Measurements from ENCODE around the gene COL4A6. TPM values are rescaled to one million over a fixed set of nuclear protein-coding genes. Genes with fewer than 3 reads are reported as not detected.

Gene COL4A6
- total RNA-seq, 1 donor from 2014 or later: 40.5 TPM

- Histone ChIP-seq H3K79me2 (ENCODE audit: low read depth) (peaks cover 80% of the 10 kb centered on the region), H2AFZ (replicated peaks) (no peak overlapping the region), H3K9me3 (ENCODE audit: low read depth) (peaks cover 9% of the 10 kb centered on the region), H3K4me2 (peak overlapping the region; percentile 91), H3K27me3 (no peaks in the 10 kb centered on the region), H3K36me3 (peaks cover 10% of the 10 kb centered on the region), H4K20me1 (ENCODE audit: low read depth) (no peaks in the 10 kb centered on the region), H3K4me3 (peak overlapping the region; percentile 84), H3K27ac (no peak overlapping the region), H3K9ac (no peak overlapping the region), H3K4me1 (peaks cover 9% of the 10 kb centered on the region), H3F3A (ENCODE audit: low read depth) (peaks cover 30% of the 10 kb centered on the region)
- no peak for TF ChIP-seq EZH2 (IDR thresholded peaks at IDR 0.05)
- TF ChIP-seq EZH2phosphoT487 (IDR thresholded peaks at IDR 0.05): no peak
- TF ChIP-seq, protein P1, sequence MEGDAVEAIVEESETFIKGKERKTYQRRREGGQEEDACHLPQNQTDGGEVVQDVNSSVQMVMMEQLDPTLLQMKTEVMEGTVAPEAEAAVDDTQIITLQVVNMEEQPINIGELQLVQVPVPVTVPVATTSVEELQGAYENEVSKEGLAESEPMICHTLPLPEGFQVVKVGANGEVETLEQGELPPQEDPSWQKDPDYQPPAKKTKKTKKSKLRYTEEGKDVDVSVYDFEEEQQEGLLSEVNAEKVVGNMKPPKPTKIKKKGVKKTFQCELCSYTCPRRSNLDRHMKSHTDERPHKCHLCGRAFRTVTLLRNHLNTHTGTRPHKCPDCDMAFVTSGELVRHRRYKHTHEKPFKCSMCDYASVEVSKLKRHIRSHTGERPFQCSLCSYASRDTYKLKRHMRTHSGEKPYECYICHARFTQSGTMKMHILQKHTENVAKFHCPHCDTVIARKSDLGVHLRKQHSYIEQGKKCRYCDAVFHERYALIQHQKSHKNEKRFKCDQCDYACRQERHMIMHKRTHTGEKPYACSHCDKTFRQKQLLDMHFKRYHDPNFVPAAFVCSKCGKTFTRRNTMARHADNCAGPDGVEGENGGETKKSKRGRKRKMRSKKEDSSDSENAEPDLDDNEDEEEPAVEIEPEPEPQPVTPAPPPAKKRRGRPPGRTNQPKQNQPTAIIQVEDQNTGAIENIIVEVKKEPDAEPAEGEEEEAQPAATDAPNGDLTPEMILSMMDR (IDR thresholded peaks at IDR 0.05): no peak
- DNase-seq (ENCODE audit: low spot score): no peak
- H3K27ac Mint-ChIP-seq: no peak overlapping the region
- peak overlapping the region; percentile 100 for H3K4me3 Mint-ChIP-seq
- peaks cover 31% of the 10 kb centered on the region for H3K9me3 Mint-ChIP-seq
- H3K36me3 Mint-ChIP-seq: peaks cover 38% of the 10 kb centered on the region
- H3K4me1 Mint-ChIP-seq: peaks cover 23% of the 10 kb centered on the region
- H3K27me3 Mint-ChIP-seq (ENCODE audit: insufficient read depth, low read depth): peaks cover 5% of the 10 kb centered on the region
Observed at GRCh38 chrX:108442901-108443464, 4.8 kb upstream of the COL4A6 start.

GRCh38 chrX:108439961-108440696 is 1.9 kb upstream of the COL4A6 start:
- Histone ChIP-seq H3F3A (ENCODE audit: low read depth) (peaks cover 30% of the 10 kb centered on the region), H3K4me2 (peak overlapping the region; percentile 91), H3K27me3 (no peaks in the 10 kb centered on the region), H4K20me1 (ENCODE audit: low read depth) (no peaks in the 10 kb centered on the region), H3K9me3 (ENCODE audit: low read depth) (peaks cover 9% of the 10 kb centered on the region), H3K9ac (peak overlapping the region; percentile 48), H3K36me3 (peaks cover 10% of the 10 kb centered on the region), H3K4me3 (peak overlapping the region; percentile 84), H3K27ac (peak overlapping the region; percentile 82), H3K4me1 (peaks cover 28% of the 10 kb centered on the region), H3K79me2 (ENCODE audit: low read depth) (peaks cover 75% of the 10 kb centered on the region), H2AFZ (replicated peaks) (peak overlapping the region; percentile 98)
- H3K9me3 Mint-ChIP-seq: peaks cover 10% of the 10 kb centered on the region
- TF ChIP-seq EZH2phosphoT487 (IDR thresholded peaks at IDR 0.05) (no peak), EZH2 (IDR thresholded peaks at IDR 0.05) (no peak)
- TF ChIP-seq, protein P1 (IDR thresholded peaks at IDR 0.05): no peak
- H3K36me3 Mint-ChIP-seq: peaks cover 21% of the 10 kb centered on the region
- H3K27me3 Mint-ChIP-seq (ENCODE audit: insufficient read depth, low read depth): peaks cover 5% of the 10 kb centered on the region
- H3K4me3 Mint-ChIP-seq: peak overlapping the region; percentile 100
- DNase-seq (ENCODE audit: low spot score): peak; percentile 64
- peak overlapping the region; percentile 100 for H3K27ac Mint-ChIP-seq
- H3K4me1 Mint-ChIP-seq: peaks cover 41% of the 10 kb centered on the region

GRCh38 chrX:108439426-108439942 is 1.3 kb upstream of the COL4A6 start, which contains the start of gene COL4A5:
Gene COL4A5, plus strand, starts transcription at chrX:108439838. Its CDS starts 288 bp downstream, at chrX:108440126.
- Histone ChIP-seq H3K4me1 (peaks cover 31% of the 10 kb centered on the region), H2AFZ (replicated peaks) (peak within 1 kb of the TSS; percentile 98), H3K27ac (peak within 1 kb of the TSS; percentile 82), H3K4me2 (peak within 1 kb of the TSS; percentile 91), H3F3A (ENCODE audit: low read depth) (peaks cover 30% of the 10 kb centered on the region), H3K9ac (peak within 1 kb of the TSS; percentile 48), H4K20me1 (ENCODE audit: low read depth) (no peaks in the 10 kb centered on the region), H3K79me2 (ENCODE audit: low read depth) (peaks cover 68% of the 10 kb centered on the region), H3K9me3 (ENCODE audit: low read depth) (peaks cover 6% of the 10 kb centered on the region), H3K36me3 (peaks cover 10% of the 10 kb centered on the region), H3K4me3 (peak within 1 kb of the TSS; percentile 84), H3K27me3 (no peaks in the 10 kb centered on the region)
- peak; percentile 87 for DNase-seq (ENCODE audit: low spot score)
- Mint-ChIP-seq H3K9me3 (peaks cover 4% of the 10 kb centered on the region), H3K27ac (peak within 1 kb of the TSS; percentile 100), H3K27me3 (ENCODE audit: insufficient read depth, low read depth) (peaks cover 5% of the 10 kb centered on the region), H3K4me3 (peak within 1 kb of the TSS; percentile 100), H3K4me1 (peaks cover 45% of the 10 kb centered on the region), H3K36me3 (peaks cover 14% of the 10 kb centered on the region)
- TF ChIP-seq EZH2phosphoT487 (IDR thresholded peaks at IDR 0.05) (no peak), EZH2 (IDR thresholded peaks at IDR 0.05) (no peak)

Measured in neural progenitor cell (in vitro differentiated cells).